Loucy (cell line): ENCODE results near the gene FAM120C.

ENCODE experiments used
- H2AFZ ChIP-seq: fragments of 200-600 bp; sonication (generic); 2 replicates; pipeline ENCODE4 v1.6.0; 2016; ENCODE audit warnings: antibody characterized with exemption, mild to moderate bottlenecking, low read length, moderate library complexity
- H3F3A ChIP-seq: fragments of 200-600 bp; 2 replicates; pipeline ENCODE4 v1.6.0; 2016; ENCODE audit warnings: antibody characterized with exemption, low read depth, mild to moderate bottlenecking
- H3K27me3 ChIP-seq: fragments of 200-600 bp; sonication (generic); 2 replicates; pipeline ENCODE4 v1.6.1; 2014; ENCODE audit warnings: low read length, mild to moderate bottlenecking; ENCODE audit not compliant: insufficient read depth, poor library complexity, severe bottlenecking
- H3K36me3 ChIP-seq: fragments of 200-600 bp; sonication (generic); 2 replicates; pipeline ENCODE4 v1.6.1; 2016; ENCODE audit warnings: low read length; ENCODE audit not compliant: insufficient read depth
- H3K4me1 ChIP-seq: fragments of 200-600 bp; sonication (generic); 2 replicates; pipeline ENCODE4 v1.5.1; 2014; ENCODE audit warnings: low read length, mild to moderate bottlenecking; ENCODE audit not compliant: insufficient read depth, poor library complexity, severe bottlenecking
- H3K4me2 ChIP-seq: fragments of 200-600 bp; sonication (generic); 2 replicates; pipeline ENCODE4 v1.6.0; 2014; ENCODE audit warnings: antibody characterized with exemption, low read length, low read depth, mild to moderate bottlenecking; ENCODE audit not compliant: poor library complexity, severe bottlenecking
- H3K4me3 ChIP-seq: fragments of 200-600 bp; sonication (generic); 2 replicates; pipeline ENCODE4 v1.5.1; 2014; ENCODE audit warnings: low read length, mild to moderate bottlenecking, mixed read lengths; ENCODE audit not compliant: poor library complexity, severe bottlenecking
- H3K79me2 ChIP-seq: fragments of 200-600 bp; sonication (generic); 2 replicates; pipeline ENCODE4 v1.6.1; 2014; ENCODE audit warnings: low read length; ENCODE audit not compliant: insufficient read depth
- H3K9ac ChIP-seq: fragments of 200-600 bp; sonication (generic); 2 replicates; pipeline ENCODE4 v1.6.0; 2014; ENCODE audit warnings: mild to moderate bottlenecking, low read depth, low read length, moderate library complexity; ENCODE audit not compliant: poor library complexity, severe bottlenecking
- H3K9me2 ChIP-seq: fragments of 200-600 bp; sonication (generic); replicated peaks from 2 replicates; pipeline ENCODE4 v1.6.1; 2016; ENCODE audit warnings: low read depth, low read length, mixed read lengths
- H3K9me3 ChIP-seq: fragments of 200-600 bp; sonication (generic); 2 replicates; pipeline ENCODE4 v1.6.1; 2014; ENCODE audit warnings: mild to moderate bottlenecking, antibody characterized with exemption, low read length, low read depth; ENCODE audit not compliant: insufficient read depth
- H4K20me1 ChIP-seq: fragments of 200-600 bp; sonication (generic); 2 replicates; pipeline ENCODE4 v1.6.0; 2014; ENCODE audit warnings: antibody characterized with exemption, low read length, mild to moderate bottlenecking; ENCODE audit not compliant: insufficient read depth, poor library complexity, severe bottlenecking
- CTCF ChIP-seq: fragments of 200-600 bp; sonication (generic); conservative IDR thresholded peaks from 2 replicates; pipeline ENCODE4 v1.5.1; 2014; ENCODE audit warnings: mild to moderate bottlenecking, antibody characterized with exemption, low read length
- EZH2phosphoT487 ChIP-seq: fragments of 200-600 bp; IDR thresholded peaks from 2 replicates; pipeline ENCODE4 v1.6.1; 2018; ENCODE audit warnings: antibody characterized with exemption, mild to moderate bottlenecking, moderate library complexity, borderline replicate concordance

Gene FAM120C

GRCh38 chrX:54116391-54116790, 66.7 kb downstream of the FAM120C start:
- Histone ChIP-seq H3K9me2 (no peaks in the 10 kb centered on the region), H4K20me1 (no peaks in the 10 kb centered on the region), H3K4me2 (no peak overlapping the region), H3K4me1 (no peaks in the 10 kb centered on the region), H3K27me3 (no peaks in the 10 kb centered on the region), H3F3A (no peaks in the 10 kb centered on the region), H2AFZ (no peak overlapping the region), H3K4me3 (no peak overlapping the region), H3K36me3 (no peaks in the 10 kb centered on the region), H3K9me3 (no peaks in the 10 kb centered on the region), H3K9ac (no peak overlapping the region), H3K79me2 (no peaks in the 10 kb centered on the region)
- TF ChIP-seq CTCF (no peak), EZH2phosphoT487 (no peak)

GRCh38 chrX:54093571-54093970, 89.5 kb downstream of the FAM120C start:
- H3K36me3 ChIP-seq: no peaks in the 10 kb centered on the region
- H3K9me2 ChIP-seq: no peaks in the 10 kb centered on the region
- no peak overlapping the region for H3K9ac ChIP-seq
- H3K4me2 ChIP-seq: no peak overlapping the region
- no peaks in the 10 kb centered on the region for H3K4me1 ChIP-seq
- no peaks in the 10 kb centered on the region for H3K79me2 ChIP-seq
- no peaks in the 10 kb centered on the region for H3F3A ChIP-seq
- no peaks in the 10 kb centered on the region for H4K20me1 ChIP-seq
- no peaks in the 10 kb centered on the region for H3K9me3 ChIP-seq
- no peak for TF ChIP-seq CTCF
- TF ChIP-seq EZH2phosphoT487: no peak
- H2AFZ ChIP-seq: no peak overlapping the region
- H3K4me3 ChIP-seq: no peak overlapping the region
- no peaks in the 10 kb centered on the region for H3K27me3 ChIP-seq

- H3K4me2 ChIP-seq: no peak overlapping the region
- no peaks in the 10 kb centered on the region for H3K27me3 ChIP-seq
- no peaks in the 10 kb centered on the region for H4K20me1 ChIP-seq
- TF ChIP-seq EZH2phosphoT487: no peak
- no peak for TF ChIP-seq CTCF
- H3K79me2 ChIP-seq: no peaks in the 10 kb centered on the region
- H3K9ac ChIP-seq: no peak overlapping the region
- no peaks in the 10 kb centered on the region for H3K9me3 ChIP-seq
- no peaks in the 10 kb centered on the region for H3K9me2 ChIP-seq
- no peaks in the 10 kb centered on the region for H3K4me1 ChIP-seq
- no peak overlapping the region for H3K4me3 ChIP-seq
- H2AFZ ChIP-seq: no peak overlapping the region
- no peaks in the 10 kb centered on the region for H3K36me3 ChIP-seq
- H3F3A ChIP-seq: no peaks in the 10 kb centered on the region
Measured at GRCh38 chrX:54093159-54093558, 89.9 kb downstream of the FAM120C start.
